CD14-positive monocyte (primary cell): Measurements from ENCODE around the gene EGR1. TPM values are rescaled to one million over a fixed set of nuclear protein-coding genes. Genes with fewer than 3 reads are reported as not detected.

Source experiments
- DNase-seq, 3 donors: peaks; one replicate each; pipeline ENCODE4 v3.0.0-alpha.2; 2011 to 2022
- H2AFZ ChIP-seq: 2 replicates; pipeline ENCODE4 v1.6.0; 2012; ENCODE audit warnings: mild to moderate bottlenecking, low read depth, low read length, inconsistent platforms; ENCODE audit not compliant: insufficient read depth, poor library complexity, severe bottlenecking
- H3K27ac ChIP-seq, 2 donors: 1 replicate in 1 of 2; 2 replicates in 1 of 2; pipeline ENCODE4 v1.5.1; 2012 to 2013; ENCODE audit warnings: low read length in 2 of 2, control low read depth in 1 of 2, inconsistent platforms in 1 of 2, low read depth in 1 of 2, mild to moderate bottlenecking in 1 of 2
- H3K27me3 ChIP-seq, 2 donors: one replicate each; pipeline versions ENCODE4 v1.6.0 to v1.6.1; 2011 to 2013; ENCODE audit warnings: low read length in 2 of 2; ENCODE audit not compliant: control insufficient read depth in 2 of 2, insufficient read depth in 2 of 2
- H3K36me3 ChIP-seq, 2 donors: replicated peaks in 1 of 2; 1 replicate in 1 of 2; 2 replicates in 1 of 2; pipeline versions ENCODE4 v1.5.1 to v1.6.1; 2012 to 2013; ENCODE audit warnings: low read length in 2 of 2, control low read depth in 1 of 2, inconsistent platforms in 1 of 2, mild to moderate bottlenecking in 1 of 2; ENCODE audit not compliant: insufficient read depth in 2 of 2, control insufficient read depth in 1 of 2
- H3K4me1 ChIP-seq, 2 donors: 1 replicate in 1 of 2; 2 replicates in 1 of 2; pipeline versions ENCODE4 v1.5.1 to v1.6.1; 2012 to 2013; ENCODE audit warnings: low read length in 2 of 2, control low read depth in 1 of 2, inconsistent platforms in 1 of 2, mild to moderate bottlenecking in 1 of 2, moderate library complexity in 1 of 2; ENCODE audit not compliant: insufficient read depth in 2 of 2, control insufficient read depth in 1 of 2
- H3K4me2 ChIP-seq: replicated peaks from 2 replicates; pipeline ENCODE3; 2012; ENCODE audit warnings: low read length, moderate library complexity, mild to moderate bottlenecking; ENCODE audit not compliant: poor library complexity, severe bottlenecking; ENCODE audit errors: extremely low read depth
- H3K4me3 ChIP-seq, 3 experiments: fragments of 200-600 bp in 1 of 3; sonication (generic) in 1 of 3; replicated peaks in 1 of 3; 1 replicate in 2 of 3; 2 replicates in 1 of 3; pipeline ENCODE4 v1.5.1; 2011 to 2013; ENCODE audit warnings: low read length in 3 of 3, mild to moderate bottlenecking in 3 of 3, control low read depth in 2 of 3, low read depth in 2 of 3, inconsistent platforms in 1 of 3, moderate library complexity in 1 of 3
- H3K79me2 ChIP-seq: 2 replicates; pipeline ENCODE4 v1.6.0; 2012; ENCODE audit warnings: mild to moderate bottlenecking, control low read depth, inconsistent platforms, low read length, moderate library complexity; ENCODE audit not compliant: insufficient read depth
- H3K9ac ChIP-seq: 2 replicates; pipeline ENCODE4 v1.6.0; 2017; ENCODE audit warnings: low read length, mild to moderate bottlenecking; ENCODE audit not compliant: insufficient read depth, poor library complexity, severe bottlenecking
- H3K9me3 ChIP-seq, 2 donors: replicated peaks in 1 of 2; 1 replicate in 1 of 2; 2 replicates in 1 of 2; pipeline versions ENCODE4 v1.5.1 to v1.6.1; 2012 to 2013; ENCODE audit warnings: low read length in 2 of 2, control low read depth in 1 of 2; ENCODE audit not compliant: control insufficient read depth in 1 of 2, insufficient read depth in 1 of 2
- H4K20me1 ChIP-seq: 2 replicates; pipeline ENCODE4 v1.6.0; 2012; ENCODE audit warnings: mild to moderate bottlenecking, low read length, control low read depth, moderate library complexity; ENCODE audit not compliant: insufficient read depth
- H3K27ac Mint-ChIP-seq, 7 donors: one replicate each; pipeline ENCODE4 v1.8.0; 2020; ENCODE audit warnings: mild to moderate bottlenecking in 7 of 7, mixed read lengths in 7 of 7, moderate library complexity in 6 of 7, inconsistent platforms in 2 of 7
- H3K27me3 Mint-ChIP-seq, 3 donors: one replicate each; pipeline ENCODE4 v1.8.0; 2021 to 2022; ENCODE audit warnings: low read depth in 3 of 3, mild to moderate bottlenecking in 3 of 3, mixed read lengths in 3 of 3, moderate library complexity in 3 of 3, inconsistent platforms in 1 of 3
- H3K36me3 Mint-ChIP-seq, 2 donors: one replicate each; pipeline ENCODE4 v1.8.0; 2020; ENCODE audit warnings: mixed read lengths in 2 of 2, inconsistent platforms in 1 of 2, mild to moderate bottlenecking in 1 of 2
- H3K4me1 Mint-ChIP-seq: one replicate; pipeline ENCODE4 v1.8.0; 2020; ENCODE audit warnings: mild to moderate bottlenecking, mixed read lengths
- H3K4me3 Mint-ChIP-seq, 2 donors: one replicate each; pipeline ENCODE4 v1.8.0; 2020; ENCODE audit warnings: mild to moderate bottlenecking in 2 of 2, mixed read lengths in 2 of 2, moderate library complexity in 1 of 2
- H3K9me3 Mint-ChIP-seq, 7 donors: one replicate each; pipeline ENCODE4 v1.8.0; 2020 to 2022; ENCODE audit warnings: mixed read lengths in 7 of 7, mild to moderate bottlenecking in 6 of 7, moderate library complexity in 6 of 7, inconsistent platforms in 2 of 7
- CTCF ChIP-seq: fragments of 200-600 bp; IDR thresholded peaks from one replicate; pipeline ENCODE4 v1.8.0; 2022; ENCODE audit warnings: antibody characterized with exemption, mild to moderate bottlenecking
- WGBS: methylation state at CpG from one replicate; pipeline ENCODE4 v1.1.5; 2013; ENCODE audit warnings: missing lambda C conversion rate; ENCODE audit not compliant: insufficient coverage; 5-methylcytosine and 5-hydroxymethylcytosine counted together
- intact Hi-C, 2 donors: fragments of 100-400 bp; cut with micrococcal nuclease; formaldehyde crosslinking; loops; one replicate each; pipeline versions ENCODE4 v1.15.0 to v1.15.1; 2023
- polyA plus RNA-seq, 3 donors: library from polyadenylated mRNA; depleted of rRNA in 1 of 3; unstranded in 2 of 3; stranded (reverse) in 1 of 3; fragments of 300-500 nt in 2 of 3; fragments of >200 nt in 1 of 3; fragmentation: Illumina TruSeq in 2 of 3; gene quantifications; 1 replicate in 2 of 3; 2 replicates in 1 of 3; pipeline ENCODE4 v1.2.3, GENCODE V29; 2012 to 2021

EGR1 gene
- polyA plus RNA-seq, 3 donors, result 8.4 to 105 (median 16.9) TPM

DNA sequence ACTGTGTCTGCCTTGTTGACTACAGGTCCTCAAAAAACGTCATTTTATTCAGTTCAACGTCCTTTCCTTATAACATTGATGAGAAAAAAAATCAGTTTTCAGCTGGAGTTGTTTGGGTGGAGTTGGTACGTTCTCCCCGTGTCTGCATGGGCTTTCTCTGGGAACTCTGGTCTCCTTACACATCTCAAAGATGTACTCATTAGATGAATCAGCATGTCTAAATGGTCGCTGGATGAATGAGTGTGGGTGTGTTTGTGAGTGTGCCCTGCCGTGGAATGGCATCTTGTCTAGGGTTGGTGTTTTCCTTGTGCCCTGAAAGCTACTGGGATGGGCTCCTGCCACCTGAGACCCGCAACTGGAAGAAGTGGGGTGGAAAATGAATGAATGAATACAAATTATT, 30.1 kb downstream of the EGR1 start:
- Histone ChIP-seq H3K9ac (no peak overlapping the region), H2AFZ (no peak overlapping the region), H3K79me2 (no peaks in the 10 kb centered on the region), H3K4me2 (no peak overlapping the region), H3K36me3 (no peaks in the 10 kb centered on the region), H3K4me3 (no peak overlapping the region), H3K9me3 (no peaks in the 10 kb centered on the region), H3K27me3 (peaks cover 14 to 26% of the 10 kb centered on the region in 2 donors), H3K4me1 (peaks cover 14 to 19% of the 10 kb centered on the region in 2 donors), H4K20me1 (no peaks in the 10 kb centered on the region), H3K27ac (no peak overlapping the region)
- Mint-ChIP-seq H3K4me3 (no peak overlapping the region), H3K4me1 (peaks cover 16% of the 10 kb centered on the region), H3K27ac (no peak overlapping the region), H3K36me3 (peaks cover 0 to 3% of the 10 kb centered on the region in 2 donors), H3K9me3 (peaks cover 0 to 6% (median 3%) of the 10 kb centered on the region in 7 donors), H3K27me3 (peaks cover 27 to 34% (median 30%) of the 10 kb centered on the region in 3 donors)
- intact Hi-C loops, result no loop called here
- no peak for DNase-seq
- TF ChIP-seq CTCF, result no peak
- no CpG with 5 or more reads among the region's 7 CpGs for WGBS

DNA sequence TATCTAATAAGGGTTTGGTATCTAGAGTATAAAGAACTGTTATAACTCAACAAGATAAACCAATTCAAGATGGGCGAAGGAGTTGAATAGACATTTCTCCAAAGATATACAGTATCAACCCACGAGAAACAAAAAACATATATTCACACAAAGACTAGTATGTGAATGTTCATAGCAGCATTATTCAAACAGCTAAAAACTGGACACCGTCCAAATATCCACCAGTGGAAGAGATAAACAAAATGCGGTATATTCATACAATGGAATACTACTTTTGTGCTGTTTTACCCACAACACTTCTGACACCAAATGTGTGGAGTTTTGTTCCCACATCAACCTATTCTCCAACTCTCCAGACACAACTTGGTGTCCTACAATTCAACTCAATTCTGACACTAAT, 33.1 kb downstream of the EGR1 start:
- no peak overlapping the region for H3K4me3 ChIP-seq
- no peak overlapping the region for H3K9ac ChIP-seq
- intact Hi-C loops, result no loop called here
- no peaks in the 10 kb centered on the region for H3K36me3 ChIP-seq
- no peaks in the 10 kb centered on the region for H3K36me3 Mint-ChIP-seq
- no peak overlapping the region for H3K4me3 Mint-ChIP-seq
- H3K79me2 ChIP-seq, result no peaks in the 10 kb centered on the region
- DNase-seq, result no peak
- H4K20me1 ChIP-seq, result peaks cover 3% of the 10 kb centered on the region
- no peak overlapping the region for H3K27ac Mint-ChIP-seq
- TF ChIP-seq CTCF, result no peak
- no peaks in the 10 kb centered on the region for H3K4me1 ChIP-seq
- WGBS, result 100% methylated on average over 1 of the region's 4 CpGs
- peaks cover 0 to 2% (median 0%) of the 10 kb centered on the region in 7 donors for H3K9me3 Mint-ChIP-seq
- no peaks in the 10 kb centered on the region for H3K4me1 Mint-ChIP-seq
- peaks cover 9 to 14% (median 10%) of the 10 kb centered on the region in 3 donors for H3K27me3 Mint-ChIP-seq
- no peaks in the 10 kb centered on the region for H3K9me3 ChIP-seq
- H3K4me2 ChIP-seq, result no peak overlapping the region
- no peak overlapping the region for H3K27ac ChIP-seq
- peaks cover 0 to 2% of the 10 kb centered on the region in 2 donors for H3K27me3 ChIP-seq
- no peak overlapping the region for H2AFZ ChIP-seq
